Panc1 (cell line): ENCODE measurements around the gene SORBS1. TPM values are rescaled to one million over a fixed set of nuclear protein-coding genes. Genes with fewer than 3 reads are reported as not detected.

Experiments used
- ATAC-seq: fragments of 200-7000 bp; cut with Tn5 transposase; 2 replicates; pipeline ENCODE4 v1.9.1; 2020; ENCODE audit warnings: mild to moderate bottlenecking, moderate library complexity
- BruUV-seq: library from RNA; stranded (reverse); fragments of 400-500 nt; replicated peaks from 2 replicates; lab custom pipeline; 2021; lab: Mats Ljungman, UMichigan
- CTCF ChIA-PET: fragments of 300-600 bp; sonication (Branson Sonifier 250); formaldehyde crosslinking; loops from one replicate; lab custom pipeline; 2022; ENCODE audit warnings: antibody characterized with exemption; lab: Charles Lee
- POLR2A ChIA-PET: fragments of 300-600 bp; sonication (Branson Sonifier 250); formaldehyde crosslinking; loops from one replicate; lab custom pipeline; 2022; ENCODE audit warnings: antibody characterized with exemption; lab: Charles Lee
- DNase-seq: peaks from one replicate; pipeline ENCODE4 v3.0.0-alpha.2; 2010; ENCODE audit warnings: low read depth, low spot score
- H3K27ac ChIP-seq: 2 replicates; pipeline ENCODE4 v1.5.1; 2011; ENCODE audit warnings: mild to moderate bottlenecking, low read length, inconsistent platforms
- H3K27me3 ChIP-seq: fragments of 200-500 bp; sonication (Bioruptor generic); 2 replicates; pipeline ENCODE4 v1.6.0; 2014; ENCODE audit warnings: low read length, inconsistent platforms; ENCODE audit not compliant: control insufficient read depth, insufficient read depth
- H3K36me3 ChIP-seq: fragments of 200-500 bp; sonication (Bioruptor generic); 2 replicates; pipeline ENCODE4 v1.5.1; 2014; ENCODE audit warnings: inconsistent platforms, mild to moderate bottlenecking, low read length, moderate library complexity; ENCODE audit not compliant: control insufficient read depth, insufficient read depth
- H3K4me1 ChIP-seq: 2 replicates; pipeline ENCODE4 v1.5.1; 2011; ENCODE audit warnings: inconsistent platforms, mild to moderate bottlenecking, low read length, moderate library complexity; ENCODE audit not compliant: control insufficient read depth, insufficient read depth
- H3K4me3 ChIP-seq, 2 experiments: 2 replicates each; pipeline ENCODE4 v1.5.1; 2011 to 2012; ENCODE audit warnings: low read depth in 2 of 2, low read length in 2 of 2, mild to moderate bottlenecking in 2 of 2, inconsistent platforms in 1 of 2, moderate library complexity in 1 of 2
- H3K9me3 ChIP-seq: fragments of 200-500 bp; sonication (Bioruptor generic); 2 replicates; pipeline ENCODE4 v1.5.1; 2014; ENCODE audit warnings: low read depth, mild to moderate bottlenecking, inconsistent platforms, low read length, moderate library complexity; ENCODE audit not compliant: control insufficient read depth, insufficient read depth
- CTCF ChIP-seq: fragments of 450-650 bp; IDR thresholded peaks from 2 replicates; pipeline ENCODE4 v1.5.1; 2017; ENCODE audit warnings: mild to moderate bottlenecking
- POLR2AphosphoS5 ChIP-seq: IDR thresholded peaks from 2 replicates; pipeline ENCODE4 v1.6.1; 2012; ENCODE audit warnings: mild to moderate bottlenecking, low read depth, low read length, moderate library complexity
- SIN3A ChIP-seq: IDR thresholded peaks from 2 replicates; pipeline ENCODE4 v1.6.1; 2012; ENCODE audit warnings: low read depth, mild to moderate bottlenecking, low read length, moderate library complexity, borderline replicate concordance; ENCODE audit not compliant: insufficient read depth
- TCF7L2 ChIP-seq: IDR thresholded peaks from 2 replicates; pipeline ENCODE4 v1.6.1; 2011; ENCODE audit warnings: mild to moderate bottlenecking, low read depth, low read length, inconsistent platforms
- in situ Hi-C: cut with HindIII; loops from 2 replicates; pipeline ENCODE4 v1.10.0; 2016; ENCODE audit warnings: low sequenced_read_pairs, low pct_unique_long_range_greater_than_20kb
- intact Hi-C: fragments of 100-400 bp; cut with micrococcal nuclease; formaldehyde crosslinking; loops from one replicate; pipeline ENCODE4 v1.10.0; 2022; ENCODE audit not compliant: unreplicated experiment
- total RNA-seq: library from RNA; stranded (reverse); gene quantifications from one replicate; pipeline ENCODE4 v1.2.1, GENCODE V29; 2021; ENCODE audit not compliant: unreplicated experiment
- TF ChIP-seq, protein P1 (sequence below), 2 experiments: IDR thresholded peaks; 2 replicates each; pipeline ENCODE4 v1.6.1; 2011 to 2012; ENCODE audit warnings: low read depth in 2 of 2, control low read depth in 1 of 2, low read length in 1 of 2, mild to moderate bottlenecking in 1 of 2, moderate library complexity in 1 of 2; ENCODE audit not compliant: insufficient read depth in 1 of 2

SORBS1 gene
- total RNA-seq, 1 experiment from 2014 or later, result 29.4 TPM

GRCh38 chr10:95341716-95342130, 219.4 kb downstream of the SORBS1 start:
- in situ Hi-C loops (no loop called here), intact Hi-C loops (no loop called here)
- Histone ChIP-seq H3K4me1 (peaks cover 5% of the 10 kb centered on the region; the same call in 1 of the 2 replicates), H3K36me3 (no peaks in the 10 kb centered on the region), H3K9me3 (no peaks in the 10 kb centered on the region), H3K27me3 (no peaks in the 10 kb centered on the region), H3K4me3 (no peak overlapping the region), H3K27ac (no peak overlapping the region)
- no peak for DNase-seq
- no TSS peak for BruUV-seq
- TF ChIP-seq, protein P1, sequence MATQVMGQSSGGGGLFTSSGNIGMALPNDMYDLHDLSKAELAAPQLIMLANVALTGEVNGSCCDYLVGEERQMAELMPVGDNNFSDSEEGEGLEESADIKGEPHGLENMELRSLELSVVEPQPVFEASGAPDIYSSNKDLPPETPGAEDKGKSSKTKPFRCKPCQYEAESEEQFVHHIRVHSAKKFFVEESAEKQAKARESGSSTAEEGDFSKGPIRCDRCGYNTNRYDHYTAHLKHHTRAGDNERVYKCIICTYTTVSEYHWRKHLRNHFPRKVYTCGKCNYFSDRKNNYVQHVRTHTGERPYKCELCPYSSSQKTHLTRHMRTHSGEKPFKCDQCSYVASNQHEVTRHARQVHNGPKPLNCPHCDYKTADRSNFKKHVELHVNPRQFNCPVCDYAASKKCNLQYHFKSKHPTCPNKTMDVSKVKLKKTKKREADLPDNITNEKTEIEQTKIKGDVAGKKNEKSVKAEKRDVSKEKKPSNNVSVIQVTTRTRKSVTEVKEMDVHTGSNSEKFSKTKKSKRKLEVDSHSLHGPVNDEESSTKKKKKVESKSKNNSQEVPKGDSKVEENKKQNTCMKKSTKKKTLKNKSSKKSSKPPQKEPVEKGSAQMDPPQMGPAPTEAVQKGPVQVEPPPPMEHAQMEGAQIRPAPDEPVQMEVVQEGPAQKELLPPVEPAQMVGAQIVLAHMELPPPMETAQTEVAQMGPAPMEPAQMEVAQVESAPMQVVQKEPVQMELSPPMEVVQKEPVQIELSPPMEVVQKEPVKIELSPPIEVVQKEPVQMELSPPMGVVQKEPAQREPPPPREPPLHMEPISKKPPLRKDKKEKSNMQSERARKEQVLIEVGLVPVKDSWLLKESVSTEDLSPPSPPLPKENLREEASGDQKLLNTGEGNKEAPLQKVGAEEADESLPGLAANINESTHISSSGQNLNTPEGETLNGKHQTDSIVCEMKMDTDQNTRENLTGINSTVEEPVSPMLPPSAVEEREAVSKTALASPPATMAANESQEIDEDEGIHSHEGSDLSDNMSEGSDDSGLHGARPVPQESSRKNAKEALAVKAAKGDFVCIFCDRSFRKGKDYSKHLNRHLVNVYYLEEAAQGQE (IDR thresholded peaks at IDR 0.05; ENCODE audit: insufficient read depth in 1 of 2, low read depth in 2 of 2, low read length in 1 of 2), result no peak
- TF ChIP-seq TCF7L2, result no peak
- no peak for TF ChIP-seq CTCF
- no peak for TF ChIP-seq SIN3A
- TF ChIP-seq POLR2AphosphoS5, result no peak
- CTCF ChIA-PET, result no interaction called here
- POLR2A ChIA-PET, result no interaction called here
- ATAC-seq, result no peak

- in situ Hi-C loops, result no loop called here
- no peak for DNase-seq
- Histone ChIP-seq H3K27ac (no peak overlapping the region), H3K4me3 (no peak overlapping the region), H3K9me3 (no peaks in the 10 kb centered on the region), H3K27me3 (no peaks in the 10 kb centered on the region), H3K4me1 (no peaks in the 10 kb centered on the region), H3K36me3 (no peaks in the 10 kb centered on the region)
- intact Hi-C loops, result no loop called here
- ChIA-PET POLR2A (interaction anchor here (0.6 to 0.7 kb wide), 2 partner anchors 83 to 1070 kb away, joined by 3 to 5 read pairs; no protein-coding TSS in a partner anchor), CTCF (no interaction called here)
- no TSS peak for BruUV-seq
- ATAC-seq, result no peak
- TF ChIP-seq, protein P1 (IDR thresholded peaks at IDR 0.05; ENCODE audit: insufficient read depth in 1 of 2, low read depth in 2 of 2, low read length in 1 of 2), result no peak
- TF ChIP-seq SIN3A (no peak), CTCF (no peak), TCF7L2 (no peak), POLR2AphosphoS5 (no peak)
Measured at GRCh38 chr10:95339863-95340262, 221.3 kb downstream of the SORBS1 start.
